Effector memory CD4-positive, alpha-beta T cell (primary cell): ENCODE data around the gene DPP9.
"Not testable (repeated sequence)": the region's sequence is repeated elsewhere in the genome, so short reads cannot be mapped to it uniquely, and the experiment has no call there.

ENCODE experiments used
- DNase-seq, 3 donors: peaks; one replicate each; pipeline ENCODE4 v3.0.0-alpha.2; 2020
- H3K27ac ChIP-seq: 2 replicates; pipeline ENCODE4 v1.7.0; 2013; ENCODE audit warnings: mild to moderate bottlenecking, low read length, moderate library complexity; ENCODE audit not compliant: insufficient read depth, poor library complexity, severe bottlenecking
- H3K27me3 ChIP-seq: replicated peaks from 2 replicates; pipeline ENCODE4 v1.7.0; 2013; ENCODE audit warnings: mild to moderate bottlenecking, low read length; ENCODE audit not compliant: insufficient read depth, control insufficient read depth, poor library complexity, severe bottlenecking
- H3K36me3 ChIP-seq: 2 replicates; pipeline ENCODE4 v1.7.0; 2013; ENCODE audit warnings: mild to moderate bottlenecking, low read length, moderate library complexity; ENCODE audit not compliant: control insufficient read depth, insufficient read depth
- H3K4me1 ChIP-seq: 2 replicates; pipeline ENCODE4 v1.7.0; 2013; ENCODE audit warnings: low read length, mild to moderate bottlenecking; ENCODE audit not compliant: control insufficient read depth, insufficient read depth, poor library complexity, severe bottlenecking
- H3K4me3 ChIP-seq: 2 replicates; pipeline ENCODE4 v1.7.0; 2013; ENCODE audit warnings: low read length, low read depth, mild to moderate bottlenecking; ENCODE audit not compliant: insufficient read depth, poor library complexity, severe bottlenecking
- H3K9me3 ChIP-seq: 2 replicates; pipeline ENCODE4 v1.7.0; 2013; ENCODE audit warnings: mild to moderate bottlenecking, low read length, moderate library complexity; ENCODE audit not compliant: control insufficient read depth

The DPP9 gene

GRCh38 chr19:4758082-4758481, 34.4 kb upstream of the DPP9 start:
- Histone ChIP-seq H3K9me3 (no peaks in the 10 kb centered on the region), H3K27me3 (peaks cover 6% of the 10 kb centered on the region), H3K36me3 (no peaks in the 10 kb centered on the region), H3K4me3 (no peak overlapping the region), H3K27ac (no peak overlapping the region), H3K4me1 (peaks cover 9% of the 10 kb centered on the region)
- DNase-seq = no peak

GRCh38 chr19:4755459-4755858, 31.8 kb upstream of the DPP9 start:
- peaks cover 9% of the 10 kb centered on the region for H3K4me1 ChIP-seq
- H3K27me3 ChIP-seq = no peaks in the 10 kb centered on the region
- H3K27ac ChIP-seq = no peak overlapping the region
- H3K9me3 ChIP-seq = no peaks in the 10 kb centered on the region
- no peak overlapping the region for H3K4me3 ChIP-seq
- H3K36me3 ChIP-seq = no peaks in the 10 kb centered on the region
- DNase-seq = no peak

- no peak overlapping the region for H3K27ac ChIP-seq
- no peak for DNase-seq
- no peaks in the 10 kb centered on the region for H3K9me3 ChIP-seq
- no peaks in the 10 kb centered on the region for H3K36me3 ChIP-seq
- H3K27me3 ChIP-seq = no peaks in the 10 kb centered on the region
- H3K4me1 ChIP-seq = no peaks in the 10 kb centered on the region
- H3K4me3 ChIP-seq = no peak overlapping the region
Measured at GRCh38 chr19:4754248-4754647, 30.6 kb upstream of the DPP9 start.

- no peaks in the 10 kb centered on the region for H3K9me3 ChIP-seq
- no peaks in the 10 kb centered on the region for H3K36me3 ChIP-seq
- no peaks in the 10 kb centered on the region for H3K4me1 ChIP-seq
- no peak overlapping the region for H3K4me3 ChIP-seq
- no peaks in the 10 kb centered on the region for H3K27me3 ChIP-seq
- H3K27ac ChIP-seq = no peak overlapping the region
- DNase-seq = no peak
Measured at GRCh38 chr19:4749870-4750590, 26.4 kb upstream of the DPP9 start.

- H3K27ac ChIP-seq = no peak overlapping the region
- H3K9me3 ChIP-seq = no peaks in the 10 kb centered on the region
- H3K4me1 ChIP-seq = no peaks in the 10 kb centered on the region
- no peak for DNase-seq
- H3K4me3 ChIP-seq = no peak overlapping the region
- H3K36me3 ChIP-seq = no peaks in the 10 kb centered on the region
- no peaks in the 10 kb centered on the region for H3K27me3 ChIP-seq
Measured at GRCh38 chr19:4748589-4748988, 24.9 kb upstream of the DPP9 start.

GRCh38 chr19:4748185-4748584, 24.5 kb upstream of the DPP9 start:
- Histone ChIP-seq H3K27ac (no peak overlapping the region), H3K9me3 (no peaks in the 10 kb centered on the region), H3K36me3 (no peaks in the 10 kb centered on the region), H3K27me3 (no peaks in the 10 kb centered on the region), H3K4me3 (no peak overlapping the region), H3K4me1 (no peaks in the 10 kb centered on the region)
- DNase-seq = no peak

GRCh38 chr19:4745986-4746385, 22.3 kb upstream of the DPP9 start:
- no peak for DNase-seq
- H3K4me3 ChIP-seq = no peak overlapping the region
- H3K9me3 ChIP-seq = no peaks in the 10 kb centered on the region
- H3K4me1 ChIP-seq = no peaks in the 10 kb centered on the region
- peaks cover 5% of the 10 kb centered on the region for H3K27me3 ChIP-seq
- no peak overlapping the region for H3K27ac ChIP-seq
- no peaks in the 10 kb centered on the region for H3K36me3 ChIP-seq

GRCh38 chr19:4745175-4745574, 21.5 kb upstream of the DPP9 start:
- DNase-seq, H3K4me3 ChIP-seq, H3K27me3 ChIP-seq, H3K4me1 ChIP-seq, H3K27ac ChIP-seq, H3K9me3 ChIP-seq, H3K36me3 ChIP-seq: not testable (repeated sequence)

- Histone ChIP-seq H3K4me1 (no peaks in the 10 kb centered on the region), H3K4me3 (no peak overlapping the region), H3K9me3 (no peaks in the 10 kb centered on the region), H3K36me3 (no peaks in the 10 kb centered on the region), H3K27me3 (peaks cover 5% of the 10 kb centered on the region), H3K27ac (no peak overlapping the region)
- DNase-seq = no peak
Measured at GRCh38 chr19:4744451-4745174, 21.0 kb upstream of the DPP9 start.
